ENCODE results near the gene GATC.

Gene GATC

GRCh38 chr12:120495186-120495730, 49.0 kb downstream of the GATC start:
- DNase-seq (ENCODE audit: low spot score) = no peak

GRCh38 chr12:120495731-120496412, 49.6 kb downstream of the GATC start, which contains the start of gene DYNLL1:
Gene DYNLL1, plus strand, starts transcription at chr12:120496113. Its CDS starts 309 bp downstream, at chr12:120496422.
- TF ChIP-seq CTCF (IDR thresholded peaks at IDR 0.05; ENCODE audit: extremely low read depth, insufficient read depth, missing control alignments) = no peak
- peak; percentile 98 for DNase-seq (ENCODE audit: low spot score)
- in situ Hi-C loops (cut with MboI; ENCODE audit: low pct_unique_long_range_greater_than_20kb, low sequenced_read_pairs, unreplicated experiment) = no loop called here

More at GRCh38 chr12:120495186-120495730, 49.0 kb downstream of the GATC start:
- in situ Hi-C loops (cut with MboI; ENCODE audit: low pct_unique_long_range_greater_than_20kb, low sequenced_read_pairs, unreplicated experiment) = no loop called here
- no peak for TF ChIP-seq CTCF (IDR thresholded peaks at IDR 0.05; ENCODE audit: extremely low read depth, insufficient read depth, missing control alignments)

GRCh38 chr12:120496413-120497340, 50.4 kb downstream of the GATC start:
- TF ChIP-seq CTCF (IDR thresholded peaks at IDR 0.05; ENCODE audit: extremely low read depth, insufficient read depth, missing control alignments) = peak; percentile 40
- peak; percentile 71 for DNase-seq (ENCODE audit: low spot score)
- in situ Hi-C loops (cut with MboI; ENCODE audit: low pct_unique_long_range_greater_than_20kb, low sequenced_read_pairs, unreplicated experiment) = no loop called here

GRCh38 chr12:120497524-120498150, 51.4 kb downstream of the GATC start:
- in situ Hi-C loops (cut with MboI; ENCODE audit: low pct_unique_long_range_greater_than_20kb, low sequenced_read_pairs, unreplicated experiment) = no loop called here
- DNase-seq (ENCODE audit: low spot score) = no peak
- no peak for TF ChIP-seq CTCF (IDR thresholded peaks at IDR 0.05; ENCODE audit: extremely low read depth, insufficient read depth, missing control alignments)

GRCh38 chr12:120498870-120499515, 52.7 kb downstream of the GATC start:
- no peak for DNase-seq (ENCODE audit: low spot score)
- in situ Hi-C loops (cut with MboI; ENCODE audit: low pct_unique_long_range_greater_than_20kb, low sequenced_read_pairs, unreplicated experiment) = no loop called here
- TF ChIP-seq CTCF (IDR thresholded peaks at IDR 0.05; ENCODE audit: extremely low read depth, insufficient read depth, missing control alignments) = no peak

GRCh38 chr12:120500581-120500980, 54.3 kb downstream of the GATC start:
- no peak for TF ChIP-seq CTCF (IDR thresholded peaks at IDR 0.05; ENCODE audit: extremely low read depth, insufficient read depth, missing control alignments)
- DNase-seq (ENCODE audit: low spot score) = no peak
- in situ Hi-C loops (cut with MboI; ENCODE audit: low pct_unique_long_range_greater_than_20kb, low sequenced_read_pairs, unreplicated experiment) = no loop called here

Data from GM13977 (cell line).